Activated naive CD8-positive, alpha-beta T cell treated with anti-CD3 and anti-CD28 coated beads for 36 hours (primary cell): Measurements from ENCODE around the gene MUC12. TPM values are rescaled to one million over a fixed set of nuclear protein-coding genes. Genes with fewer than 3 reads are reported as not detected.

Source experiments
- DNase-seq: peaks from one replicate; pipeline ENCODE4 v3.0.0; 2021
- H3K27ac Mint-ChIP-seq: one replicate; pipeline ENCODE4 v1.8.0; 2022; ENCODE audit warnings: mild to moderate bottlenecking, moderate library complexity, mixed read lengths
- H3K27me3 Mint-ChIP-seq: one replicate; pipeline ENCODE4 v1.8.0; 2022; ENCODE audit warnings: mild to moderate bottlenecking, mixed read lengths
- H3K36me3 Mint-ChIP-seq: one replicate; pipeline ENCODE4 v1.8.0; 2021; ENCODE audit warnings: mild to moderate bottlenecking, mixed read lengths
- H3K4me1 Mint-ChIP-seq: one replicate; pipeline ENCODE4 v1.8.0; 2021; ENCODE audit warnings: mixed read lengths
- H3K4me3 Mint-ChIP-seq: one replicate; pipeline ENCODE4 v1.8.0; 2022; ENCODE audit warnings: mild to moderate bottlenecking, moderate library complexity, mixed read lengths
- H3K9me3 Mint-ChIP-seq: one replicate; pipeline ENCODE4 v1.8.0; 2022; ENCODE audit warnings: mixed read lengths
- total RNA-seq, 2 experiments: library from RNA; stranded (reverse); gene quantifications; one replicate each; pipeline ENCODE4 v1.2.3, GENCODE V29; 2021

MUC12 gene
- total RNA-seq, 2 experiments from 2014 or later: 0.66 TPM; not detected in 1

DNA sequence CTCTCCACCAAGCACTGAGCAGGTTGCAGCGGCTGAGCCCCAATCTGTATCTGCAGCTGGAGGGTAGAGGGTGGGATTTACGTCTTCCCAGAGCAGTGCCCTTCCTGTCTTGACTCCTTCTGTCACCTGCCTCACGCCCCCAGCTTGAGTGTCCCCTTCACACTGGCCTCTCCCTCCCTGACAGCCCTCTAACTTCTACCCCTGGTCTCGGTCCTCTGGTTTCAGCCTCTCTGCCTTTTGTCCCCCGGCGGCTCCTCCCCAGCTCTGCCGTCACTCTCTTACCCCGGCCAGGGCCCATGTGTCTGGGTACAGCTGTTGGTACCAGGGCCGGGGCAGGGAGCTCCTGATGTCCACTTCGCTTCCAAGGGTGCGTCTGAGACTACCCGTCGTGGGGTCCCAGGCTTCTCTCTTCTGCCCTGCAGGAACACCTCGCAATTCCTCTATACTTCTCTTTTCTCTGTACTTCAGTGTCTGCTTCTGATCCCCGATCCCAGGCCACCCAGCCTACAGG lies 19.4 kb upstream of the MUC12 start:
- no peaks in the 10 kb centered on the region for H3K9me3 Mint-ChIP-seq
- no peak for DNase-seq
- H3K4me1 Mint-ChIP-seq: no peaks in the 10 kb centered on the region
- peaks cover 12% of the 10 kb centered on the region for H3K27me3 Mint-ChIP-seq
- H3K36me3 Mint-ChIP-seq: no peaks in the 10 kb centered on the region
- no peak overlapping the region for H3K4me3 Mint-ChIP-seq
- H3K27ac Mint-ChIP-seq: no peak overlapping the region

GRCh38 chr7:100951172-100951571 lies 18.2 kb upstream of the MUC12 start:
- no peaks in the 10 kb centered on the region for H3K4me1 Mint-ChIP-seq
- peaks cover 12% of the 10 kb centered on the region for H3K27me3 Mint-ChIP-seq
- H3K9me3 Mint-ChIP-seq: no peaks in the 10 kb centered on the region

GRCh38 chr7:100951888-100952560 lies 17.3 kb upstream of the MUC12 start:
- H3K4me1 Mint-ChIP-seq: no peaks in the 10 kb centered on the region
- H3K27ac Mint-ChIP-seq: no peak overlapping the region
- no peak overlapping the region for H3K4me3 Mint-ChIP-seq
- no peaks in the 10 kb centered on the region for H3K36me3 Mint-ChIP-seq
- H3K27me3 Mint-ChIP-seq: peaks cover 12% of the 10 kb centered on the region
- no peak for DNase-seq
- H3K9me3 Mint-ChIP-seq: no peaks in the 10 kb centered on the region

More at GRCh38 chr7:100951172-100951571, 18.2 kb upstream of the MUC12 start:
- no peaks in the 10 kb centered on the region for H3K36me3 Mint-ChIP-seq
- no peak for DNase-seq
- H3K4me3 Mint-ChIP-seq: no peak overlapping the region
- no peak overlapping the region for H3K27ac Mint-ChIP-seq

DNA sequence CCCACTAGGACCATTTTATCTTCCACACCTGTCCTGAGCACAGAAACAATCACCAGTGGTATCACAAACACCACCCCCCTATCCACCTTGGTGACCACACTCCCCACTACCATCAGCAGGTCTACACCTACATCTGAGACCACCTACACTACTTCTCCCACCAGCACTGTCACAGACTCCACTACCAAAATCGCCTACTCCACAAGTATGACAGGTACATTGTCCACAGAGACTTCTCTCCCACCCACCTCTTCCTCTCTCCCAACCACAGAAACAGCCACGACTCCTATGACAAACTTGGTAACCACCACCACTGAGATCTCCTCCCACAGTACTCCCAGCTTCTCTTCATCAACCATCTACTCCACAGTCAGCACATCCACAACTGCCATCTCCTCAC lies 16.7 kb upstream of the MUC12 start:
- Mint-ChIP-seq H3K4me3 (no peak overlapping the region), H3K27me3 (peaks cover 12% of the 10 kb centered on the region), H3K36me3 (no peaks in the 10 kb centered on the region), H3K4me1 (no peaks in the 10 kb centered on the region), H3K9me3 (no peaks in the 10 kb centered on the region), H3K27ac (no peak overlapping the region)
- no peak for DNase-seq

- Mint-ChIP-seq H3K27ac (no peak overlapping the region), H3K4me1 (no peaks in the 10 kb centered on the region), H3K36me3 (no peaks in the 10 kb centered on the region), H3K9me3 (no peaks in the 10 kb centered on the region), H3K4me3 (no peak overlapping the region), H3K27me3 (peaks cover 5% of the 10 kb centered on the region)
- no peak for DNase-seq
Measured at GRCh38 chr7:100957832-100958421, 11.4 kb upstream of the MUC12 start.

- no peaks in the 10 kb centered on the region for H3K4me1 Mint-ChIP-seq
- H3K9me3 Mint-ChIP-seq: no peaks in the 10 kb centered on the region
- H3K36me3 Mint-ChIP-seq: no peaks in the 10 kb centered on the region
- no peak overlapping the region for H3K27ac Mint-ChIP-seq
- no peak overlapping the region for H3K4me3 Mint-ChIP-seq
- no peak for DNase-seq
- H3K27me3 Mint-ChIP-seq: peaks cover 23% of the 10 kb centered on the region
Measured at GRCh38 chr7:100959894-100960293, 9.5 kb upstream of the MUC12 start.

GRCh38 chr7:100962537-100962936 lies 6.8 kb upstream of the MUC12 start:
- Mint-ChIP-seq H3K4me3 (no peak overlapping the region), H3K9me3 (no peaks in the 10 kb centered on the region), H3K36me3 (no peaks in the 10 kb centered on the region), H3K4me1 (peaks cover 10% of the 10 kb centered on the region), H3K27ac (no peak overlapping the region), H3K27me3 (peaks cover 46% of the 10 kb centered on the region)
- no peak for DNase-seq

DNA sequence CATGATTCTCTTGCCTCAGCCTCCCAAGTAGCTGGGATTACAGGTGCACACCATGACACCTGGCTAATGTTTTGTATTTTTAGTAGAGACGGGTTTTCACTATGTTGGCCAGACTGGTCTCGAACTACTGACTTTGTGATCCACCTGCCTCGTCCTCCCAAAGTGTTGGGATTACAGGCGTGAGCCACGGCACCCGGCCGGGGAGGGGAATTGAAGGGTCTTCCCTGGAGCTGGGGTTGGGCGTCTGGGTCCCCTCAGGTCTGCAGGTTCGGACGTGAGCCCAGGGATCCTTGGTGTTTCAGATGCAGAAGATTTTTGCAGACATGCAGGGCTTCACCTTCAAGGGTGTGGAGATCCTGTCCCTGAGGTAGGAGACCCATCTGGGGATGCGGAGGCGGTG lies 6.0 kb upstream of the MUC12 start:
- H3K4me3 Mint-ChIP-seq: no peak overlapping the region
- no peaks in the 10 kb centered on the region for H3K9me3 Mint-ChIP-seq
- peaks cover 10% of the 10 kb centered on the region for H3K4me1 Mint-ChIP-seq
- H3K27ac Mint-ChIP-seq: no peak overlapping the region
- DNase-seq: no peak
- H3K27me3 Mint-ChIP-seq: peaks cover 54% of the 10 kb centered on the region
- H3K36me3 Mint-ChIP-seq: no peaks in the 10 kb centered on the region

DNA sequence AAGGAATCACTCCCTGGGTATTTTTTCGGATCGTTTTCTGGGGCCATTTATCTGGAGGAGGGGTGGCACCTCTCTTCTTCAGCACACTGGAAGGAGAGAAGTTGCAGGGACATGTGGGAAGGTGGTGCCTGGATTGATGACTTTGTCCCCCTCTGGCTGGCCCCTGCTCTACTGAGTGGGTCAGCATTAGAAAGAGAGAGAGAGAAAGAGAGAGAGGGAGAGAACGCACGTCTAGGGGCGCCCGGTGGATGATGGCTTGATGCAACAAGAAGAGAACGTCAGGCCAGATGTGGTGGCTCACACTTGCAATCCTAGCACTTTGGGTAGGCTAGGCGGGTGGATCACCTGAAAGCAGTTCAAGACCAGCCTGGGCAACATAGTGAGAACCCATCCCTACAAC lies 5.5 kb upstream of the MUC12 start:
- no peak overlapping the region for H3K4me3 Mint-ChIP-seq
- H3K27me3 Mint-ChIP-seq: peaks cover 59% of the 10 kb centered on the region
- H3K9me3 Mint-ChIP-seq: no peaks in the 10 kb centered on the region
- H3K36me3 Mint-ChIP-seq: no peaks in the 10 kb centered on the region
- DNase-seq: no peak
- H3K4me1 Mint-ChIP-seq: peaks cover 10% of the 10 kb centered on the region
- H3K27ac Mint-ChIP-seq: no peak overlapping the region

DNA sequence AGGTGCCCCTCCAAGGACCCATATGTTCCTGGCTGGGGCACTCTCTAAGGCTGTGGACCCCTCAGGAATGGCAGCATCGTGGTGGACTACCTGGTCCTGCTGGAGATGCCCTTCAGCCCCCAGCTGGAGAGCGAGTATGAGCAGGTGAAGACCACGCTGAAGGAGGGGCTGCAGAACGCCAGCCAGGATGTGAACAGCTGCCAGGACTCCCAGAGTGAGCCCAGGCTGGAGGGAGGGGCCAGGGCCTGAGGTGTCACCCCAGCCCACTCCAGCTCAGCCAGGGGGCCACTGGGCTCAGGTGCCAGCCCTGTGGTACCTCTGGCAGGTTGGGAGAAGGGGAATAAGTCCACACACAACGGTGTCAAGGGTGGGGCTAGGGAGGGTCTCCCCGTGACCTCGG lies 4.7 kb upstream of the MUC12 start:
- Mint-ChIP-seq H3K9me3 (no peaks in the 10 kb centered on the region), H3K27me3 (peaks cover 67% of the 10 kb centered on the region)

DNA sequence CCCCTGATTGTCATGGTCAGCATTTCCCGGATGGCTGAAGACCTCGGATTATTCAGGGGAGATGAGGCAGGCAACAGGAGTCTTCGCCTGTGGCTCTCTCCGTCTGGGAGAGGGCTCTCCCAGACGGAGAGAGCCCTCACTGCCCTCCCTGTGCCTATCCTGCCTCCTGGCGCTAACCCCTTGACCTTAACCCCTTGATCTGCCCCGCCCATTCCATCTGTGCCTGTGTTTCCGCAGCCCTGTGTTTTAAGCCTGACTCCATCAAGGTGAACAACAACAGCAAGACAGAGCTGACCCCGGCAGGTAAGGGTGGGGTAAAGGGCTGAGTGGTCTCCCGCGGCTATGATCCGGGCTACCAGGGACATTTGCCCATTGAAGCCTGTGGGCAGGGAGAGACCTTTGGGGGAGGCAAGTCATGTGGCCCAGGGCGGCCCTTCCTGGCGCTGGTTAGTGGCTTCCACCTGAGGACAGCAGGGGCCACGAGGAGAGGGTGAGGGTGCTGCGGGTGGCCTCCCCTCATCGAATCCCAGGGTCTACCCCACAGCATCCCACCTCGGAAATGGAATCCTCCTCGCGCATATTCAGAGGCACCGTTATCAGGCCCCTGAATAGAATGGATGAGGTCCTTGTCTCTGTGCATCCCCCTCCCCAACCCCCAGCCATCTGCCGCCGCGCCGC lies 4.2 kb upstream of the MUC12 start:
- Mint-ChIP-seq H3K27ac (no peak overlapping the region), H3K27me3 (peaks cover 67% of the 10 kb centered on the region), H3K4me1 (peaks cover 10% of the 10 kb centered on the region), H3K4me3 (peak overlapping the region; percentile 60), H3K9me3 (no peaks in the 10 kb centered on the region), H3K36me3 (no peaks in the 10 kb centered on the region)
- DNase-seq: no peak

More for the DNA sequence above, 4.7 kb upstream of the MUC12 start:
- peaks cover 10% of the 10 kb centered on the region for H3K4me1 Mint-ChIP-seq
- no peak overlapping the region for H3K4me3 Mint-ChIP-seq
- DNase-seq: no peak
- no peaks in the 10 kb centered on the region for H3K36me3 Mint-ChIP-seq
- H3K27ac Mint-ChIP-seq: no peak overlapping the region

DNA sequence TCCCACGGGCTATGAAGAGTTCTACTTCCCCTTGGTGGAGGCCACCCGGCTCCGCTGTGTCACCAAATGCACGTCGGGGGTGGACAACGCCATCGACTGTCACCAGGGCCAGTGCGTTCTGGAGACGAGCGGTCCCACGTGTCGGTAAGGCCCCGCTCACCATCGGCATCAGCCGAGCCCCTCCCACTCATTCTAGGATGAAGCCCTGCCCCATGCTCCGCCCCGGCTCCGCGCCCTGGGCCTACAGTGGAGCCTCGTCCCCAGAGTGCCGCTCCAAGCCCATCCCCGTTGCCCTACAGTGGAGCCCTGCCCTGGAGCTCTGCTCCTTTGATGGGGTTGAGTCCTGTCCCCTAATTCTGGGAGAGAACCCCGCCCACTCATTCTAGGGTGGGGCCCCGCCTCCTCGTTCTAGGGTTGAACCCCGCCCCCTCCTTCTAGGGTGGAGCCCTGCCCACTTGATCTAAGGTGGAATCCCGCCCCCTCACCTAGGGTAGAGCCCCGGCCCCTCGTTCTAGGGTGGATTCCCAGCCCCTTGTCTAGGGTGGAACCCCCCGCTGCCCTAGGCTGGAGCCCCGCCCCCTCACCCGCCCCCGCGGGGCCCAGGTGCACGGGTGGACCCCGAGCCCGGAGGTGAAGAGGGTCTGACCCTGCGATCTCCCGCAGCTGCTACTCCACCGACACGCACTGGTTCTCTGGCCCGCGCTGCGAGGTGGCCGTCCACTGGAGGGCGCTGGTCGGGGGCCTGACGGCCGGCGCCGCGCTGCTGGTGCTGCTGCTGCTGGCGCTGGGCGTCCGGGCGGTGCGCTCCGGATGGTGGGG lies 3.4 kb upstream of the MUC12 start:
- peak; percentile 87 for DNase-seq
- Mint-ChIP-seq H3K9me3 (no peaks in the 10 kb centered on the region), H3K27me3 (peaks cover 67% of the 10 kb centered on the region), H3K36me3 (no peaks in the 10 kb centered on the region), H3K4me3 (peak overlapping the region; percentile 60), H3K4me1 (peaks cover 10% of the 10 kb centered on the region), H3K27ac (no peak overlapping the region)

DNA sequence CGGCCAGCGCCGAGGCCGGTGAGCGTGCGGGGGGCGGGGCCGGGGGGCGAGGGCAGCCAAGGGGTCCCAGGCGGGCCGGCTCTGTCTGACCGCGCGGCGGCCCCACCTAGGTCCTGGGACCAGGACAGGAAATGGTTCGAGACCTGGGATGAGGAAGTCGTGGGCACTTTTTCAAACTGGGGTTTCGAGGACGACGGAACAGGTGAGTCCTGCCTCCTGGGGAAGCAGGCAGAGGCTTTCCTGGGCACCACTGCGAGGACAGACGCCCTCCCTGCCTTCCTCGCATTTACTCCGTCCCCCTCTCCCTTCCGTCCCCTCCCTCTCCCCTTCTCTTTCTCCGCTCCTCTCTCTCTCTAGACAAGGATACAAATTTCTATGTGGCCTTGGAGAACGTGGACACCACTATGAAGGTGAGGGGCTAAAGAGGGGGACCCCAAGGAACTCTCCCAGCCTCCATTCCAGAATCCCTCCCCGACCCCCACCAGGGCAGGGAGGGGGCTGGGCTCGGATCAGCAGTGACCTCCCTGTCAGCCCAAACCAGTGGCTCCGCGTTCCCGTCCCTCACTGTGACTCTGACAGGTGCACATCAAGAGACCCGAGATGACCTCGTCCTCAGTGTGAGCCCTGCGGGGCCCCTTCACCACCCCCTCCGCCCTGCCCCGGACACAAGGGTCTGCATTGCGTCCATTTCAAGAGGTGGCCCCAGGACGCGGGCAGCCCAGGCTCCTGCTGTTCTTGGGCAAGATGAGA lies 2.6 kb upstream of the MUC12 start:
- no peaks in the 10 kb centered on the region for H3K9me3 Mint-ChIP-seq
- peaks cover 67% of the 10 kb centered on the region for H3K27me3 Mint-ChIP-seq
- H3K27ac Mint-ChIP-seq: no peak overlapping the region
- peak overlapping the region; percentile 0 for H3K4me3 Mint-ChIP-seq
- no peaks in the 10 kb centered on the region for H3K36me3 Mint-ChIP-seq
- DNase-seq: no peak
- H3K4me1 Mint-ChIP-seq: peaks cover 10% of the 10 kb centered on the region

- Mint-ChIP-seq H3K9me3 (no peaks in the 10 kb centered on the region), H3K4me3 (peak overlapping the region; percentile 0), H3K4me1 (peaks cover 10% of the 10 kb centered on the region), H3K27me3 (peaks cover 67% of the 10 kb centered on the region), H3K36me3 (no peaks in the 10 kb centered on the region), H3K27ac (no peak overlapping the region)
- no peak for DNase-seq
Measured at GRCh38 chr7:100967292-100967863, 2.0 kb upstream of the MUC12 start.
